Right lobe of liver (tissue), 6 donors: ENCODE data around the gene RNH1. TPM values are rescaled to one million over a fixed set of nuclear protein-coding genes. Genes with fewer than 3 reads are reported as not detected.
"Not testable (repeated sequence)": the region's sequence is repeated elsewhere in the genome, so short reads cannot be mapped to it uniquely, and the experiment has no call there.

Source experiments
- ATAC-seq, 4 donors: fragments of 200-7000 bp; cut with Tn5 transposase; one replicate each; pipeline ENCODE4 v1.9.1; 2020; ENCODE audit warnings: mild to moderate bottlenecking in 4 of 4, moderate library complexity in 4 of 4
- DNase-seq, 3 donors: peaks; one replicate each; pipeline ENCODE4 v3.0.0-alpha.2; 2020
- H3K27ac ChIP-seq, 3 donors: fragments of 200-600 bp; one replicate each; pipeline ENCODE4 v1.8.0; 2022
- H3K27me3 ChIP-seq, 2 donors: fragments of 200-600 bp; one replicate each; pipeline ENCODE4 v1.8.0; 2022
- H3K36me3 ChIP-seq, 4 donors: fragments of 200-600 bp; sonication (generic) in 1 of 4; one replicate each; pipeline versions ENCODE4 v1.5.1 to v1.8.0; 2017 to 2022; ENCODE audit warnings: control low read depth in 1 of 4
- H3K4me1 ChIP-seq, 4 donors: fragments of 200-600 bp; sonication (generic) in 1 of 4; one replicate each; pipeline versions ENCODE4 v1.5.1 to v1.8.0; 2017 to 2022; ENCODE audit warnings: control low read depth in 1 of 4
- H3K4me3 ChIP-seq, 3 donors: fragments of 200-600 bp; one replicate each; pipeline ENCODE4 v1.8.0; 2022
- H3K9me3 ChIP-seq, 4 donors: fragments of 200-600 bp; sonication (generic) in 1 of 4; one replicate each; pipeline versions ENCODE4 v1.5.1 to v1.8.0; 2017 to 2022; ENCODE audit warnings: control low read depth in 1 of 4
- CTCF ChIP-seq, 4 donors: fragments of 200-600 bp in 3 of 4; fragments of 450-650 bp in 1 of 4; IDR thresholded peaks; one replicate each; pipeline versions ENCODE4 v1.5.1 to v1.8.0; 2016 to 2022; ENCODE audit warnings: antibody characterized with exemption in 4 of 4, mild to moderate bottlenecking in 2 of 4
- POLR2A ChIP-seq: fragments of 450-650 bp; IDR thresholded peaks from one replicate; pipeline ENCODE4 v1.6.1; 2017; ENCODE audit warnings: antibody characterized with exemption, mild to moderate bottlenecking
- WGBS: methylation state at CpG from one replicate; pipeline ENCODE4 v1.1.6; 2018; ENCODE audit warnings: low coverage, low lambda C conversion rate; ENCODE audit not compliant: insufficient coverage; ENCODE audit errors: missing lambda C conversion rate; 5-methylcytosine and 5-hydroxymethylcytosine counted together
- intact Hi-C, 2 donors: fragments of 100-400 bp; cut with DNase I; formaldehyde crosslinking; loops; one replicate each; pipeline versions ENCODE4 v1.11.2 to v1.14.1; 2022
- total RNA-seq, 6 experiments: library from RNA; depleted of rRNA in 2 of 6; stranded (reverse); fragments of >200 nt in 2 of 6; fragmentation: NEBNext Ultra II Directional in 3 of 6; extraction: Animal tissue kit (Norgen Biotek cat#: 25700) in 3 of 6; gene quantifications; one replicate each; pipeline versions ENCODE4 v1.1.0 to v1.2.4, GENCODE V29; 2016 to 2023
- donor health status: DM: no; HTN: yes; CAD: no.
- donor health status: DM: no; HTN: no; CAD: no.
- donor health status: DM: no; HTN: no; CAD: no.
- donor health status: DM: no; HTN: yes; CAD: no.
- donor health status: DM: no; HTN: yes; CAD: no.

The RNH1 gene
- total RNA-seq, 6 experiments from 2014 or later: 66.4 to 135 (median 76.2) TPM

GRCh38 chr11:469684-470560, 37.1 kb downstream of the RNH1 start:
- Histone ChIP-seq H3K4me3 (peak overlapping the region in 2 of 3 donors; percentile 32 to 52), H3K27ac (peak overlapping the region; percentile 79 to 84 (median 79)), H3K4me1 (peaks cover 0 to 11% (median 8%) of the 10 kb centered on the region in 4 donors), H3K27me3 (no peaks in the 10 kb centered on the region), H3K36me3 (no peaks in the 10 kb centered on the region), H3K9me3 (no peaks in the 10 kb centered on the region)
- WGBS: 37% methylated on average over 10 of the region's 28 CpGs
- intact Hi-C loops: no loop called here
- ATAC-seq (peak; percentile 90 to 94 (median 93)), DNase-seq (peak; percentile 77 to 91 (median 86))
- TF ChIP-seq CTCF (IDR thresholded peaks at IDR 0.05): peak; percentile 19 to 42 (median 31)
- peak; percentile 78 for TF ChIP-seq POLR2A

GRCh38 chr11:469026-469683, 37.9 kb downstream of the RNH1 start:
- intact Hi-C loops: not testable (repeated sequence)

GRCh38 chr11:468493-468892, 38.5 kb downstream of the RNH1 start:
- H3K27ac ChIP-seq: no peak overlapping the region
- ATAC-seq: no peak
- WGBS: 82% methylated on average over 6 of the region's 6 CpGs

More at GRCh38 chr11:469026-469683, 37.9 kb downstream of the RNH1 start:
- Histone ChIP-seq H3K4me3 (peak overlapping the region in 2 of 3 donors; percentile 32 to 52), H3K4me1 (peaks cover 0 to 11% (median 8%) of the 10 kb centered on the region in 4 donors), H3K27ac (peak overlapping the region; percentile 79 to 84 (median 79))
- H3K9me3 ChIP-seq, H3K36me3 ChIP-seq, ATAC-seq, DNase-seq, H3K27me3 ChIP-seq: not testable (repeated sequence)
- WGBS: 44% methylated on average over 13 of the region's 19 CpGs

GRCh38 chr11:468036-468435, 39.0 kb downstream of the RNH1 start:
- WGBS: 76% methylated on average over 9 of the region's 12 CpGs
- TF ChIP-seq POLR2A (no peak), CTCF (IDR thresholded peaks at IDR 0.05) (no peak)
- Histone ChIP-seq H3K36me3 (no peaks in the 10 kb centered on the region), H3K27ac (no peak overlapping the region), H3K9me3 (no peaks in the 10 kb centered on the region), H3K4me3 (no peak overlapping the region), H3K27me3 (no peaks in the 10 kb centered on the region), H3K4me1 (peaks cover 0 to 11% (median 8%) of the 10 kb centered on the region in 4 donors)
- no peak for DNase-seq
- intact Hi-C loops: no loop called here
- no peak for ATAC-seq

More at GRCh38 chr11:468493-468892, 38.5 kb downstream of the RNH1 start:
- H3K4me1 ChIP-seq: peaks cover 0 to 11% (median 8%) of the 10 kb centered on the region in 4 donors
- no peak overlapping the region for H3K4me3 ChIP-seq
- H3K27me3 ChIP-seq: no peaks in the 10 kb centered on the region
- no peaks in the 10 kb centered on the region for H3K9me3 ChIP-seq
- no peak for TF ChIP-seq POLR2A
- no peak for TF ChIP-seq CTCF (IDR thresholded peaks at IDR 0.05)
- DNase-seq: no peak
- intact Hi-C loops: no loop called here
- H3K36me3 ChIP-seq: no peaks in the 10 kb centered on the region
